ENCODE data around the gene PRDX4. TPM values are rescaled to one million over a fixed set of nuclear protein-coding genes. Genes with fewer than 3 reads are reported as not detected.

PRDX4 gene
- total and polyA plus RNA-seq, 4 donors, result 183 to 480 (median 412) TPM

GRCh38 chrX:23631136-23631535, 36.2 kb upstream of the PRDX4 start:
- 84% methylated on average over 4 of the region's 4 CpGs for WGBS
- DNase-seq (ENCODE audit: low spot score), result no peak
- peaks cover 0 to 2% (median 0%) of the 10 kb centered on the region in 4 donors for H3K27me3 ChIP-seq (ENCODE audit: control insufficient read depth in 4 of 4, insufficient read depth in 4 of 4, low read length in 3 of 4)

More at GRCh38 chrX:23631136-23631535, 36.2 kb upstream of the PRDX4 start:
- no peak overlapping the region for H3K9ac ChIP-seq (ENCODE audit: low read depth in 1 of 2, low read length in 2 of 2)
- no peak overlapping the region for H3K27ac ChIP-seq (ENCODE audit: low read depth in 1 of 2, low read length in 2 of 2)
- no peaks in the 10 kb centered on the region for H3K9me3 ChIP-seq (ENCODE audit: control insufficient read depth in 4 of 4, low read length in 3 of 4)
- H3K4me3 ChIP-seq (ENCODE audit: low read depth in 1 of 3, low read length in 3 of 3), result no peak overlapping the region
- no peaks in the 10 kb centered on the region for H3K4me1 ChIP-seq (ENCODE audit: control insufficient read depth in 4 of 4, insufficient read depth in 4 of 4, low read length in 3 of 4)
- no peaks in the 10 kb centered on the region for H3K36me3 ChIP-seq (ENCODE audit: control insufficient read depth in 4 of 4, insufficient read depth in 3 of 4, low read depth in 1 of 4, low read length in 3 of 4)
- no peak for TF ChIP-seq NR2F2 (IDR thresholded peaks at IDR 0.05)
- TF ChIP-seq, protein P1, sequence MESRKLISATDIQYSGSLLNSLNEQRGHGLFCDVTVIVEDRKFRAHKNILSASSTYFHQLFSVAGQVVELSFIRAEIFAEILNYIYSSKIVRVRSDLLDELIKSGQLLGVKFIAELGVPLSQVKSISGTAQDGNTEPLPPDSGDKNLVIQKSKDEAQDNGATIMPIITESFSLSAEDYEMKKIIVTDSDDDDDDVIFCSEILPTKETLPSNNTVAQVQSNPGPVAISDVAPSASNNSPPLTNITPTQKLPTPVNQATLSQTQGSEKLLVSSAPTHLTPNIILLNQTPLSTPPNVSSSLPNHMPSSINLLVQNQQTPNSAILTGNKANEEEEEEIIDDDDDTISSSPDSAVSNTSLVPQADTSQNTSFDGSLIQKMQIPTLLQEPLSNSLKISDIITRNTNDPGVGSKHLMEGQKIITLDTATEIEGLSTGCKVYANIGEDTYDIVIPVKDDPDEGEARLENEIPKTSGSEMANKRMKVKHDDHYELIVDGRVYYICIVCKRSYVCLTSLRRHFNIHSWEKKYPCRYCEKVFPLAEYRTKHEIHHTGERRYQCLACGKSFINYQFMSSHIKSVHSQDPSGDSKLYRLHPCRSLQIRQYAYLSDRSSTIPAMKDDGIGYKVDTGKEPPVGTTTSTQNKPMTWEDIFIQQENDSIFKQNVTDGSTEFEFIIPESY (IDR thresholded peaks at IDR 0.05), result no peak
- no peak for TF ChIP-seq RAD21 (IDR thresholded peaks at IDR 0.05)
- no peak for TF ChIP-seq GABPA (IDR thresholded peaks at IDR 0.05 in 1 of 2, conservative IDR thresholded peaks at IDR 0.05 in 1 of 2)
- no peak for TF ChIP-seq HNF4G (IDR thresholded peaks at IDR 0.05)
- TF ChIP-seq TAF1 (conservative IDR thresholded peaks at IDR 0.05), result no peak
- no peak for TF ChIP-seq EGR1 (IDR thresholded peaks at IDR 0.05; ENCODE audit: low read depth in 2 of 2)
- TF ChIP-seq FOXA2 (IDR thresholded peaks at IDR 0.05), result no peak
- no peak for TF ChIP-seq ATF3 (IDR thresholded peaks at IDR 0.05)
- TF ChIP-seq RXRA (IDR thresholded peaks at IDR 0.05), result no peak
- TF ChIP-seq, protein P2, sequence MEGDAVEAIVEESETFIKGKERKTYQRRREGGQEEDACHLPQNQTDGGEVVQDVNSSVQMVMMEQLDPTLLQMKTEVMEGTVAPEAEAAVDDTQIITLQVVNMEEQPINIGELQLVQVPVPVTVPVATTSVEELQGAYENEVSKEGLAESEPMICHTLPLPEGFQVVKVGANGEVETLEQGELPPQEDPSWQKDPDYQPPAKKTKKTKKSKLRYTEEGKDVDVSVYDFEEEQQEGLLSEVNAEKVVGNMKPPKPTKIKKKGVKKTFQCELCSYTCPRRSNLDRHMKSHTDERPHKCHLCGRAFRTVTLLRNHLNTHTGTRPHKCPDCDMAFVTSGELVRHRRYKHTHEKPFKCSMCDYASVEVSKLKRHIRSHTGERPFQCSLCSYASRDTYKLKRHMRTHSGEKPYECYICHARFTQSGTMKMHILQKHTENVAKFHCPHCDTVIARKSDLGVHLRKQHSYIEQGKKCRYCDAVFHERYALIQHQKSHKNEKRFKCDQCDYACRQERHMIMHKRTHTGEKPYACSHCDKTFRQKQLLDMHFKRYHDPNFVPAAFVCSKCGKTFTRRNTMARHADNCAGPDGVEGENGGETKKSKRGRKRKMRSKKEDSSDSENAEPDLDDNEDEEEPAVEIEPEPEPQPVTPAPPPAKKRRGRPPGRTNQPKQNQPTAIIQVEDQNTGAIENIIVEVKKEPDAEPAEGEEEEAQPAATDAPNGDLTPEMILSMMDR (IDR thresholded peaks at IDR 0.05; ENCODE audit: low read depth, low read length, missing input control), result no peak
- no peak for TF ChIP-seq YY1 (IDR thresholded peaks at IDR 0.05)
- TF ChIP-seq REST (IDR thresholded peaks at IDR 0.05), result no peak
- TF ChIP-seq, protein P3, sequence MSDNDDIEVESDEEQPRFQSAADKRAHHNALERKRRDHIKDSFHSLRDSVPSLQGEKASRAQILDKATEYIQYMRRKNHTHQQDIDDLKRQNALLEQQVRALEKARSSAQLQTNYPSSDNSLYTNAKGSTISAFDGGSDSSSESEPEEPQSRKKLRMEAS (IDR thresholded peaks at IDR 0.05), result no peak
- TF ChIP-seq FOXA1 (IDR thresholded peaks at IDR 0.05), result no peak
- no peak for TF ChIP-seq HNF4A (conservative IDR thresholded peaks at IDR 0.05)
- TF ChIP-seq JUND (IDR thresholded peaks at IDR 0.05), result no peak
- no peak for TF ChIP-seq SP1 (IDR thresholded peaks at IDR 0.05)
